GM12872 (cell line): ENCODE measurements around the gene ZFP90.

Source experiments
- CTCF ChIP-seq: IDR thresholded peaks from 3 replicates; pipeline ENCODE4 v1.5.1; 2011; ENCODE audit warnings: low read depth, mild to moderate bottlenecking, low read length, moderate library complexity; ENCODE audit not compliant: insufficient read depth

Gene ZFP90

GRCh38 chr16:68529608-68529930, 9.5 kb upstream of the ZFP90 start:
- TF ChIP-seq CTCF, result no peak

- TF ChIP-seq CTCF, result no peak
Observed at GRCh38 chr16:68529931-68530701, 9.0 kb upstream of the ZFP90 start.

GRCh38 chr16:68533937-68534336, 5.2 kb upstream of the ZFP90 start:
- TF ChIP-seq CTCF, result no peak

- TF ChIP-seq CTCF, result no peak
Observed at GRCh38 chr16:68535331-68535730, 3.8 kb upstream of the ZFP90 start.

GRCh38 chr16:68539711-68540239, 684 bp downstream of the ZFP90 start:
- TF ChIP-seq CTCF, result no peak

- no peak for TF ChIP-seq CTCF
Observed at GRCh38 chr16:68548947-68549346, 9.9 kb downstream of the ZFP90 start.

- TF ChIP-seq CTCF, result no peak
Observed at GRCh38 chr16:68553186-68553585, 14.1 kb downstream of the ZFP90 start.
